ENCODE results near the gene DDX24.

DDX24 gene

GRCh38 chr14:94048691-94049624, 32.0 kb downstream of the DDX24 start:
- DNase-seq (ENCODE audit: low read depth, low spot score), result no peak

DNA sequence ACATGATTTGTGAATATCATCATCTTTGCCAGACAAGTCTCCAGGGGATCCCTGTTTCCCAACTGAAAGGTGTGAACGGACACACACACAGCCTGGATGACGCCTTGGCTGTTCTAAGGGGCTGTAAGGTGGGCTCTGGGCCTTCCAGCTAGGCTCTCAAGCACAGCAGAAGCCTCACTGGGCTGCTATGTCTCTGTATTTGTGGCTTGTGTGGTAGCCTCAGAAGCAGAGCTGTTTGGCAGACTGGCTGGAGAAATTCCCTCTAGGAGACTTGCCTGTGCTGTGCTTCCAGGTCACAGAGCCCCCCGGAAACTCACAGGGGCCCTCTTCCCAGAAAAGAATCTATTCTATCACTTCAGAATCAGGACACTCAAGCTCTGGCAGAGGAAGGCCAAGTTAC, 33.4 kb downstream of the DDX24 start:
- no peak for DNase-seq (ENCODE audit: low read depth, low spot score)

GRCh38 chr14:94046696-94047250, 34.2 kb downstream of the DDX24 start:
- no peak for DNase-seq (ENCODE audit: low read depth, low spot score)

GRCh38 chr14:94045563-94046345, 35.2 kb downstream of the DDX24 start:
- DNase-seq (ENCODE audit: low read depth, low spot score), result no peak

GRCh38 chr14:94045101-94045500, 35.9 kb downstream of the DDX24 start:
- DNase-seq (ENCODE audit: low read depth, low spot score), result no peak

GRCh38 chr14:94044476-94045091, 36.4 kb downstream of the DDX24 start:
- DNase-seq (ENCODE audit: low read depth, low spot score), result no peak

DNA sequence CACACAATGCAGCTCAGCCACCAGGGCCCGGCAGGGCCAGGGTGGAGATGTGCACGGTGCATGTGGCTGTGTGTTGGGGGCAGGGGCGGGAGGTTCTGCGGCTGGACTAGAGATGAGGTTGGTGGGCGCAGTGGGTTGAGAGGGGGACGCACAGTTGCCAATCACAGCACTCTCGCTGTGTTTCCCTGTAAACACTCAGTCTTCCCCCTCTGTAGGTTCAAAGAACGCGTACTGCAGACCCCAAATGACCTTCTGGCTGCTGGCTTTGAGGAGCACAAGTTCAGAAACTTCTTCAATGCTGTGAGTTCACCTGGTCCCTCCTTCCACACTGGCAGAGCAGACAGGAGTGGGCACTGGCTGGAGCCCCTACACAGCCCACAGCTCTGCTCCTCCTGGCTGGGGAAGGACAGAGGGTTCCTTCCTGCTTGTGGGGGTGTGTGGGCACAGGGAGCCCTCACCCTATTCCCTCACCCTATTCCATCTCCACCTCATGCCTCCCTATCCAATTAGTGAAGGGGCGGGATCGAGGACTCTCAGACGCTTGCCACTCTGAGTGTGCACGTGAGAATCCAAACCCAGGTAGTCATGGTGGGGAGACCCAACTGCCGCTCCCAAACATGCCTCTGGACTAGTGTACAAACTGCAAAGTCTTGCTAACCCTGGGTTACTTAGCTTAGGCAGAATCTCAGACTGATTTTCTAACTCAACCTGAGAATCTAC, 37.1 kb downstream of the DDX24 start:
- DNase-seq (ENCODE audit: low read depth, low spot score), result no peak

DNA sequence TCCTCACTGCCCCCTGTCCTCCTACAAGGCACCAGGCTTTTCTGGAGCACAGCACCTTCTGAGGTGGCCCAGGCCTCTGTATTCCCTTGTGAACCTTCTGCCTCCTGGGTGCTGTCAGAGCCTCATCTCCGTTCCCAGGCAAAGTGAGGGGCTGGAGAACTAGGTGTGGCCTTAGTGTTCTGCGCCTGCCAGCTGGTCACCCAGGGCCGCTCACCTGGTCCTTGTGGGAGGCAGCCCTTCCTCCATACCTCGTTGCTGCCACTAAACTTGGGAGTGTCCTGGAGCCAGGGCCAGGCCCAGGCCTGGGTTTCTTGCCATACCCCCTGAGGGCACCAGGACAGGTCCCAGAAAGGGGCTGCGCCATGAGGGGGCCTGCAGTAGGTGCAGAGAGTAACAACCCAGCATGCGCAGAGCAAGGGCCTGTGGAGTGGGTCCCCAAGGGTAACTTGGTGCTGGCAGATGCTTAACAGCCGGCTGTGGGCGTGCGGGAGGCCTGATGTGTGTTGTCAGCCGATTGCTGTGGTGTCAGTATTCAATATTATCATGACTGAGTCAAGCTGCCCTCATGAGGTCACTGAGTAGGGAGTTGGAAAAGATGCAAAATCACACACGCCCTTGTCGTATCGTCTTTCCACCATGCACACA, 37.8 kb downstream of the DDX24 start:
- DNase-seq (ENCODE audit: low read depth, low spot score), result no peak

GRCh38 chr14:94042433-94043091, 38.4 kb downstream of the DDX24 start:
- DNase-seq (ENCODE audit: low read depth, low spot score), result no peak

- DNase-seq (ENCODE audit: low read depth, low spot score), result no peak
Measured at GRCh38 chr14:94041551-94042346, 39.3 kb downstream of the DDX24 start.

DNA sequence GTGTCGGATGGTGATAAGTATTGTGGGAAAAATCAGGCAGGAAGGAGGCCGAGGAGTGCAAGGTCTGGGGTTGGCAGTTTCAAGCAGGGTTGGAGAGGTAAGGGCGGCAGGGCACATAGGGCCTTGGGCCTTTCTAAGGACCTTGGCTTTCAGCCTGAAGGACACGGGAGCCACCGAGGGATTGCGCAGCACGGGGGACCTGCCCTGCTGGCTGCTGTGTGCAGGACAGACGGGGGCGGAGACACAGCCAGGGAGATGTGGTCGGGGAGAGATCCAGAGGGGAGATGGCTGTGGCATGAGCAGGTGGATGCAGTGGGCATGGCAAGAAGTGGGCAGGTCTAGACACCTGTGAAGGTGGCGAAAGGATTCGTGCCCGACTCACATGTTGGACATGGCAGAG, 40.2 kb downstream of the DDX24 start:
- no peak for DNase-seq (ENCODE audit: low read depth, low spot score)

GRCh38 chr14:94040247-94040646, 40.8 kb downstream of the DDX24 start:
- no peak for DNase-seq (ENCODE audit: low read depth, low spot score)

GRCh38 chr14:94038921-94039629, 41.9 kb downstream of the DDX24 start:
- no peak for DNase-seq (ENCODE audit: low read depth, low spot score)

- no peak for DNase-seq (ENCODE audit: low read depth, low spot score)
Measured at GRCh38 chr14:94038510-94038909, 42.5 kb downstream of the DDX24 start.

DNA sequence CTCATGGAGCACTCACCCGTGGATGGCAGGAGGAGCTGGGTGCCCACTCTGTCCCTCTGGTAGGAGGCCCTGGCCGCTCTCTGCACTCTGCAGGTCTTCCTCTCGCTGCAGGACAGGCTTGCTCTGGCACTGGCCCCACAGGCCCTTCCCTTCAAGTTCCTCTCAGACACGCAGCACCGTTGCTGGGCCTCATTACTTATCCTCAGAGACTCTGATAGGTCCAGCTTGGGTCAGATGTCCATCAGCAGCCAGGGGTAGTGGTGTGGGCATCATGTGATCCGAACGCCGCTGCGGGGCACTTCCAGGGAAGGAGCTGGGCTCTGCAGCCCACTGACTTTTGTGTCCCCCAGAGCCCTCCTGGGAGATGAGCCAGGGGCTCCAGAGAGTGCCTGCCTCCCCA, 43.0 kb downstream of the DDX24 start:
- no peak for DNase-seq (ENCODE audit: low read depth, low spot score)

- DNase-seq (ENCODE audit: low read depth, low spot score), result peak; percentile 48
Measured at GRCh38 chr14:94036313-94037167, 44.5 kb downstream of the DDX24 start.

DNA sequence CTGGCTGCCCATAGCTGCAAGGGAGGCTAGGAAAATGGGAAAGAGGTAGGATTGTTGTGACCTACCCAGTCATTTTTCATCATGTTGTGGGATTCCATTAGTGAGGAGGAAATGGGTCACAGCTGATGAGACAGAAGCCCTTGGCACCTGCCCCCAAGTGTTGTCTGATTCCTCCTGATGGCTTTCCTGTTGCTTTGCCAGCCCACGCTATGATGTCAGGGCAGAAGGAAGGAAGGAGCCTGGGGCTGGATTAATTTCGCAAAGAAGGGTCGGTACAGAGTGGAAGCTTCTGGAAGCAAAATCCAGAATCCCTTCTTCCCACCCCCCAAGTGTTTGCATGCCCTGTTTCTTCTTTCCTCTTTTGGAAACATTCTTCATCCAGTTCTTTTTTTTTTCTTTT, 46.1 kb downstream of the DDX24 start:
- DNase-seq (ENCODE audit: low read depth, low spot score), result no peak

- no peak for DNase-seq (ENCODE audit: low read depth, low spot score)
Measured at GRCh38 chr14:94031883-94032279, 49.1 kb downstream of the DDX24 start.
